Osteocyte (in vitro differentiated cells): Measurements from ENCODE around the gene CRIM1. TPM values are rescaled to one million over a fixed set of nuclear protein-coding genes. Genes with fewer than 3 reads are reported as not detected.
A peak's percentile ranks its signal among the peaks of the same experiment; 100 is the strongest.

Experiments
- DNase-seq: peaks from one replicate; pipeline ENCODE4 v3.0.0; 2021; ENCODE audit warnings: mixed read lengths; ENCODE audit not compliant: unreplicated experiment; ENCODE audit errors: extremely low spot score
- H3K27ac Mint-ChIP-seq: one replicate; pipeline ENCODE4 v1.8.0; 2021; ENCODE audit warnings: mild to moderate bottlenecking, mixed read lengths; ENCODE audit not compliant: unreplicated experiment
- H3K27me3 Mint-ChIP-seq: one replicate; pipeline ENCODE4 v1.8.0; 2021; ENCODE audit warnings: mixed read lengths; ENCODE audit not compliant: unreplicated experiment
- H3K36me3 Mint-ChIP-seq: one replicate; pipeline ENCODE4 v1.8.0; 2021; ENCODE audit warnings: mixed read lengths; ENCODE audit not compliant: unreplicated experiment
- H3K4me1 Mint-ChIP-seq: one replicate; pipeline ENCODE4 v1.8.0; 2021; ENCODE audit warnings: mixed read lengths; ENCODE audit not compliant: unreplicated experiment
- H3K4me3 Mint-ChIP-seq: one replicate; pipeline ENCODE4 v1.8.0; 2021; ENCODE audit warnings: mild to moderate bottlenecking, moderate library complexity, mixed read lengths; ENCODE audit not compliant: unreplicated experiment
- H3K9me3 Mint-ChIP-seq: one replicate; pipeline ENCODE4 v1.8.0; 2021; ENCODE audit warnings: mixed read lengths; ENCODE audit not compliant: unreplicated experiment
- CTCF ChIP-seq: fragments of 200-600 bp; sonication (generic); IDR thresholded peaks from 2 replicates; pipeline ENCODE4 v1.5.0; 2021; ENCODE audit warnings: antibody characterized with exemption, mild to moderate bottlenecking, moderate library complexity
- total RNA-seq: library from RNA; stranded (reverse); gene quantifications from 2 replicates; pipeline ENCODE4 v1.2.1, GENCODE V29; 2021

The CRIM1 gene
- total RNA-seq, 1 donor from 2014 or later: 194 TPM

DNA sequence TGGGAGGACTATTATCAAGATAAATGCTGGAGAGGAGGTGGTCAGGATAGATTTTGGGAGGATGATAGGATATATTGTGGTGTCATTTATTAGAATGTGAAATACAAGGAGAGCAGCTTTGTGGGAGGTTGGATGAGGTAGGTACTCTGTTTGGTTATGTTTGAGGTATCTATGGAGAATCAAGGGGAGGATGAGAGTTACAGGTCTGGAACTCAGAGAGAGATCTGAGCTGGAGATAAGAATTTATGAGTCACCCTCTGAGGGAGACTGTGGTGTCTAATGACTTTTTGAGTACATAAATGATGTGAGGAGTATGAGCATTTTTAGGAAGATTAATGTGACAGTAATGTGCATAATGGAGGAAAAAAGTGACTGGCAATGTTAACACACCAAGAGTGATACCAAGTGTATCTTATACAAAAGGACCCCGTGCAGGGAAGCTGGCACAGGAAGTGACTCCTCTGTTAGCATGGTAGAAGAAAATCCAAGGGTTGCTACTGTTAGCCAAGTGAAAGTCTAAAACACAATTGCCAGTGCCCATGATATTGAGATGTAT lies 48.2 kb downstream of the CRIM1 start:
- Mint-ChIP-seq H3K4me3 (no peak overlapping the region), H3K36me3 (peaks cover 2% of the 10 kb centered on the region), H3K9me3 (no peaks in the 10 kb centered on the region), H3K4me1 (peaks cover 28% of the 10 kb centered on the region), H3K27ac (no peak overlapping the region), H3K27me3 (no peaks in the 10 kb centered on the region)
- no peak for DNase-seq
- TF ChIP-seq CTCF: no peak

GRCh38 chr2:36404318-36404717 lies 48.7 kb downstream of the CRIM1 start:
- Mint-ChIP-seq H3K4me1 (peaks cover 34% of the 10 kb centered on the region), H3K36me3 (peaks cover 2% of the 10 kb centered on the region), H3K4me3 (no peak overlapping the region), H3K27me3 (no peaks in the 10 kb centered on the region), H3K27ac (no peak overlapping the region), H3K9me3 (no peaks in the 10 kb centered on the region)
- DNase-seq: no peak
- no peak for TF ChIP-seq CTCF

GRCh38 chr2:36404754-36405153 lies 49.2 kb downstream of the CRIM1 start:
- Mint-ChIP-seq H3K27me3 (no peaks in the 10 kb centered on the region), H3K4me3 (no peak overlapping the region), H3K36me3 (peaks cover 2% of the 10 kb centered on the region), H3K4me1 (peaks cover 38% of the 10 kb centered on the region), H3K9me3 (no peaks in the 10 kb centered on the region), H3K27ac (no peak overlapping the region)
- DNase-seq: no peak
- no peak for TF ChIP-seq CTCF

DNA sequence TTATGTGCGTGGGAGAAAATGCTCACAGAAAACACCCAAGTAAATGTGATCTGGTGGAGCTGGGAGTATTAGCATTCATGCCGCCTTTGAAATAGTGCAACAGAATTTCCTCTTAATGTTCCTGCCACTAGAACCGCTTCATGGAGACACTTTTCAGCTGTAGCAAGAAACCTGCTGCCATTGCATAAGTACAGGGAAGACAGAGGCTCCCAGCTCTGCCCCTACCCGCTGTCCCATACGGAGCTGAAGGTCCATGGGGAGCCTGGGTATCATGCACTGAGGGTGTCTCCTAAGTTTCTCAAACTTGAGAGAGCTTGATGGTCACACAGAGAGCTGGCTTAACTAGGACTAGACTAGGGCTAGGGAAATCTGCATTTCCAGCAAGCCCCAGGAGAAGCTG lies 49.6 kb downstream of the CRIM1 start:
- Mint-ChIP-seq H3K36me3 (peaks cover 2% of the 10 kb centered on the region), H3K27me3 (no peaks in the 10 kb centered on the region)
- TF ChIP-seq CTCF: no peak

GRCh38 chr2:36406296-36406695 lies 50.7 kb downstream of the CRIM1 start:
- H3K4me3 Mint-ChIP-seq: no peak overlapping the region
- no peaks in the 10 kb centered on the region for H3K27me3 Mint-ChIP-seq
- TF ChIP-seq CTCF: no peak
- peak overlapping the region; percentile 86 for H3K27ac Mint-ChIP-seq
- no peaks in the 10 kb centered on the region for H3K9me3 Mint-ChIP-seq
- peaks cover 53% of the 10 kb centered on the region for H3K4me1 Mint-ChIP-seq
- peaks cover 2% of the 10 kb centered on the region for H3K36me3 Mint-ChIP-seq
- DNase-seq: no peak

More for the DNA sequence above, 49.6 kb downstream of the CRIM1 start:
- Mint-ChIP-seq H3K4me1 (peaks cover 42% of the 10 kb centered on the region), H3K9me3 (no peaks in the 10 kb centered on the region), H3K4me3 (no peak overlapping the region), H3K27ac (peak overlapping the region; percentile 13)
- DNase-seq: no peak
